HG03565 (cell line): ENCODE results near the gene ASPA.
"Not testable (repeated sequence)": the region's sequence is repeated elsewhere in the genome, so short reads cannot be mapped to it uniquely, and the experiment has no call there.

Experiments
- ATAC-seq: cut with Tn5 transposase; IDR thresholded peaks from one replicate; pipeline ENCODE4 v1.9.1; 2021; ENCODE audit warnings: mild to moderate bottlenecking, moderate library complexity; ENCODE audit not compliant: unreplicated experiment

The ASPA gene

DNA sequence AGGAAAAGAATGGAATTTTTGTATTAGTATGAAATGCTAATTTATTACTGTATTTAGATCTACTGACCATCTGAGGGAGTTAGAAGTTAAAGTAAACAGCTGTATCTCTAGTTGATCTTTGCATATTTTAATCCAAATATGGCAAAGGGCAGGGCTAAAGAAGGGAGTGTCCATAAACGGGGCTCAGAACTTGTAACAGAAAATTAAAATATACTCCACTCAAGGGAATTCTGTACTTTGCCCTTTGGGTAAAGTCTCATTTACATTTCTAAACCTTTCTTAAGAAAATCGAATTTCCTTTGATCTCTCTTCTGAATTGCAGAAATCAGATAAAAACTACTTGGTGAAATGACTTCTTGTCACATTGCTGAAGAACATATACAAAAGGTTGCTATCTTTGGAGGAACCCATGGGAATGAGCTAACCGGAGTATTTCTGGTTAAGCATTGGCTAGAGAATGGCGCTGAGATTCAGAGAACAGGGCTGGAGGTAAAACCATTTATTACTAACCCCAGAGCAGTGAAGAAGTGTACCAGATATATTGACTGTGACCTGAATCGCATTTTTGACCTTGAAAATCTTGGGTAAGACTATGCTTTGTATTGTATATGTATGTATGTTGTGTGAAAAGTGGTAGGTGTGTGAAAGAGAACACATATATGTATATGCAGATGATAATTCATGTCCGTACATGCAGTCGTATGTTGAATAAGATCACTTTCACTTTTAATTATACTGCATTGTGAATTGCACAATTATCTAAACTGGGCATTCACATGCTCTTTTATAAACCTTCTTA, at the start of gene ASPA:
Gene ASPA, plus strand, starts transcription at position 186 of the 799 bp plus-strand sequence. Its CDS starts 163 bp downstream, at position 349.
- ATAC-seq = no peak

DNA sequence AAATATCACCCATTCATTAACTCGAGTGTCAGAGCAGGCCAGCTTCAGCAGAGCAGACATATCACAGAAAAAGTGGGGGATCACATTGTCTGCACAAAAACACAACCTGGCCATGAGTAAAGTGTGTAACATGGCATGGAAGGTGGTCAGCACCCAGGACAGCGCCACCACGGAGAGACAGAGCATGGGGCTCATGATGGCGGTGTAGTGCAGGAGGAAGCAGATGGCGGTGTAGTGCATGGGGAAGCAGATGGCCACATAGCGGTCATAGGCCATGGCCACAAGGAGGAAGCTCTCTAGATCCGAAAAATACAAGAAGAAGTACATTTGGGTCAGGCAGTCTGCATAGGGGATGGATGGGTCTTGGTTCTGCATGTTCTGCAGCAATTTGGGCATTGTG, 42.6 kb upstream of the ASPA start:
- ATAC-seq = not testable (repeated sequence)

DNA sequence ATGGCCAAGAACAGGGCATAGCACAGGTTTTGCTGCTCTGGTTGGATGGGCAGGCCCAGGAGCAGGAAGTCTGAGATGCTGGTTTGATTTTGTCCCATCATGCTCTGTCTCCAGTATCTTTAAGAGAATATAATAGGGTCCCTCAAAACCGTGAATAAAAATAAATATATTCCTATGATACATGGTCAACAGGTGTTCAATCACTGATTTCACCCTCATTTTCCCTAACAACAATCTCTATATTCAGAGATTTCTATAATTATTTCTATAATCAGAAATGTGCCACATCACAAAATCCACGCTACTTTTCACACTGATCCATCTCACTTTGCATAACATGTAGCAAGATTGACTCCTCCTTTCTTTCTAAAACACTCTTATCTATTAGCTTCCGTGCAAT, 42.1 kb upstream of the ASPA start, which contains the start of gene OR1E2:
Gene OR1E2, minus strand, starts transcription at position 101 of the 400 bp plus-strand sequence. Its CDS starts 0 bp downstream, at position 101.
- ATAC-seq = no peak

DNA sequence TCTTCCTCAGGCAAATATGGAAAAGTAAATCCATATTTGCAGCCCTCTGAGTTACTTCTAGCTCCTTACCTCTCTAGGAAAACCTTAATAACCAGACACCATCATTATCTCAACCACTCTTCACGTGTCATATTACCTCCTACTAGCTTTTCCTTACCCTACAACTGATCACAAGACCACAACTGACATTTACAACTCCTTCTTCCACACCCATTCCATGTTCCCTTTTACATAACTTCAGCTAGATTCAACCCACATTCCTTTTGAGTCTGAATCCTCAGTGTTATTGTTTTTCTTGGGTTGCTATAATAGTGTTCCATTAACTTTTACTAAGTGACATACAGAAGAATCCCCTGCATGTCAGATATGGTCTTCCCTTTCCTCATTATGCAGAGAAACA, 37.4 kb upstream of the ASPA start:
- ATAC-seq = no peak

DNA sequence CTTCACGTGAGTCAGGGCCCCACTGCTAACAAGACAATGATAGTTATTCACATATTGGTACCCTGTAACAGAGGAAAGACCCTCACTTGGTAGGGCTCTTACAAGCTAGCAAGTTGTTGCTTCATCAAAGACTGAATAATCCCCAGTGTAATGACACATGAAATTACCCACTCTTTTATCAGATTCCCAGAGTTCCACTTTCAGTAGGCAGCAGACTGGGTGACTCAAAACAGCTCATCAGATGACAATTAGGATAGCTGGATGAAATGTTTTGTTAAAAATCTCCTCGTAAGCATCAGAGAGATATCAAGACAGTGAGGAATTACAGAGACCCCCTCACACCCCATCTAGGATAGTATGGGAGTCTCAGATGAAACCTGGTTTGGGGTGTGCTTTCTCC, 35.3 kb upstream of the ASPA start:
- no peak for ATAC-seq

DNA sequence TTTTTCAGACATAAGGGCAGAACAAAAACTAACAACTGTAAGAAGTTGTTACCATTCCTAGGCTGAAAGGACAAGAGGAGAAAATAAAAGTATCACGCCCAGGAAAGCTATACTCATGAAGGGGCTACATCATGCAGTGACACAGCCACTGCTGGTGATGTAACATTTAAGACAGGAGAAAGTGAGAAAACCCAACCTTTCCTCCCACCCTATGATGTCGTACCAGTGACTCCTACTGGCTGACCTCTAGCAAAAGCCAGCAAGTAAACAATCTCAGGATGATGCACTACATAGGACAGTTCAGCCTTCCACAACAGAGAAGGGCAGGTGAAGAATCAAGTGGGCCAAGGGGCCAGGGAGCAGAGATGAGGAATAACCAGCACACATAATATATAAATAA, 28.2 kb upstream of the ASPA start:
- ATAC-seq = no peak

DNA sequence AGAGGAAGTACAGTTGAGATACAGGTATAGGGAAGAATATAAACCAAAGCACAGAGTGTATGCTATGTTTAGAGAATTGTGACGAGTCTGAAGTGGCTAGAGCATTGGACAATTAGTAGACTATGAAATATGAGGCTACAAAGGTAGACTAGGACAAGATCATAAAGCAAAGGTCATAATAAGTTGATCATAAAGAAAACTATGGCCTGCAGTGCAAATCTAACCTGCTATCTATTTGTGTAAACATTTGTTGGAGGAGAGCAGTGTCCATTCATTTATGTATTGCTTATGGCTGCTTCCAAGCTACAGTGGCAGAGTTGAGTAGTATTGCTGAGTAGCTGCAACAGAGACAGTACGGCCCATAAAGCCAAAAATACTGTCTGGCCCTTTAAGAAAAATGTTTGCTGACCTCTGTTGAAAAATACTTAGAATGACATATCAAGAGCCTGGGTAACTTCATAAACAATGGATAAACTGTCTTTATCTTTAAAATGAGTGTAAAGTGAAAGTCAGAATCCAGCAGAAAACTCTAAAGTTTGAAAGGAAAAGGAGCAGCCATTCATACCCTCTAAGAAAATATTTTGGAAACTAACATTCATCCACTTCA, 27.6 kb upstream of the ASPA start:
- ATAC-seq = no peak

DNA sequence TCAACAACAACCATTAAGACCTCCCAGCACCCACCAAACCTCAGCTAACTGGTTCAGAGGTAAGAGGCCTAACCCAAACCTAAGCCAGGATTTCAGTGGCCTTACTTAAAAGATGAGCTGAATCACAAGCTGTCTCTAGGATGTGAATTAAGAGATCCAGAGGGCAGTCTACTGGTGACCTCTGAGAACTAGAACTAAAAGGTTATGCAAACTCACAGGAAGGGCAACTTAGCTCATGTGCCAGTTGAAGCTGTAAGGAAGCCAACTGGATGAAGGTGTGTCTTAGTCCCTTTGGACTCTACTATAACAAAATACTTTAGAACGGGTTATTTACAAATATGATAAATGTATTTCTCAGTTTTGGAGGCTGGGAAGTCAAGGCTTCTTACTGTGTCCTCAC, 9.4 kb upstream of the ASPA start:
- ATAC-seq = not testable (repeated sequence)

DNA sequence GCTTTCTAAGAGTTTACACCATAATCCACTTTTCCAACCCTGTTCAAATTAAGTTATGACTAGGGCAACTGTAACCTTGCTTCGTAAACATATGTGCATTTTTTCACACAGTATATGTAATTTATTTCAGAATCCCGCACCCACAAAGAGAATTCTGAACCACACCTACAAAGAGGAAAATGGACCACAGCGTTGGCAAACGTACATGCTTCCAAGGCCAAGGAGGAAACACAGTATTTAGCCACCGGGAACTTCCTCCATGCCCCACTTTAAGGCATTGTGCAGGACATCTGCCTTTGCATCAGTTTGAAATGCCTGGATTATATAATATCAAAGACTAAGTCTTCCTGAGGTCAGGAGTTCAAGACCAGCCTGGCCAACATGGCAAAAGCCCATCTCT, 6.3 kb upstream of the ASPA start:
- ATAC-seq = no peak

DNA sequence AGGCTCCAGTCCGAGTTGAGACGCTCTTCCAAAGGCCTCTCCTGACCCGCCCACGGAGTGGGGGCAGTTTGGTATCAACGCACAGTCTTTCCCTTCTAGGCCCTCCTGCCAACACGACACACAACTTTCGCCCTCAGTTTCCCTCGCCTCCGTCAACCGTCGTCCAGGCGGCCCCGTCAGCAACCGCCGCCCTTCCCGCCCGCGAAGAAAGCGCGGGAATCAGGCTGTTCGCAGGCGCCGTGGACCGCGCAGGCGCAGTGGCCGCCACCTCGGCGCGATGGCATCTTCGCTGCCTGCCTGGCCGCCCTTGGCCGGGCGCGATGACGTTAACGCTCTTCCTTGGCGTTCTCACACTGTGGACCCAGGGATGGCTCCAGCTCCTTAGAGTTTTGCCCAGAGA, 4.2 kb upstream of the ASPA start, which contains the start of gene SPATA22:
Gene SPATA22, minus strand, starts transcription at position 221 of the 400 bp plus-strand sequence. CDS start 2,494 bp downstream, outside the sequence.
- ATAC-seq = no peak

DNA sequence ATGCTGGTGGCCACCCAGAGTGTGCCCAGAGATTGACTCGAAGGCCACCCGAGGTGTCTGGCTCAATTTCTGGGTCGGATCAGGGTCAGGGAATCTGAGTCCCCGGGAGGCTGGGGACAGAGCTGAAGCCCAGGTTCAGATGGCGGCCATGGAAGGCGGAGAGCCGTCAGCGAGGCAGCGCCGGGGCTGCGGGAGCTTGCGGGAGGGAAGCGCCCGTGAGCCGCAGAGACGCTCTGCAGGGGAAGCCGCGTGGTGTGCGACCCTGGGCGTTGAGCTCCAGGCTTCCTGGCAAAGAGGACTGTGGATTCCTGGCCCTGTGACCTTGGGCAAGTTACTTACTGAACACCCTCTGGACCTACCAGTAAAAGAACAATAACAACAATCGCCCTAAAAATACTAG, 3.7 kb upstream of the ASPA start:
- ATAC-seq = no peak

DNA sequence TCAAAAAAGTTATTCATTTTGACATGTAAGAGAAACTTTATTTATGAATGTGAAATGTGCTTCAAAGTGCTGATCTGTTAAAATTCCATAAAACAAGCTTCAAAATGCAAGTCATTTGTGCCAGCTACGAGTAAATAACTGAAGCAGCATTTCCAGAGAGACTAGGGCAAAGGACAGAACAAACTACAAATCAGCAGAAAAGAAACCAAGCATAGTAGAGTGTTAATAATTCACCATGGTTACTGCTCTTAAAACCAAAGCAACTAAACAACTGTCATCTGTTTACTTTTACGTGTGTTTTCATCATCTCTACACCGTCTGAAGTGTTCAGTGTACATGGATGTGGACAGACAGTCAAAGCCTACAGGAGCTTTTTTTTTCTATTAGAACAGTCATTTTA, 1.6 kb upstream of the ASPA start:
- ATAC-seq = no peak

DNA sequence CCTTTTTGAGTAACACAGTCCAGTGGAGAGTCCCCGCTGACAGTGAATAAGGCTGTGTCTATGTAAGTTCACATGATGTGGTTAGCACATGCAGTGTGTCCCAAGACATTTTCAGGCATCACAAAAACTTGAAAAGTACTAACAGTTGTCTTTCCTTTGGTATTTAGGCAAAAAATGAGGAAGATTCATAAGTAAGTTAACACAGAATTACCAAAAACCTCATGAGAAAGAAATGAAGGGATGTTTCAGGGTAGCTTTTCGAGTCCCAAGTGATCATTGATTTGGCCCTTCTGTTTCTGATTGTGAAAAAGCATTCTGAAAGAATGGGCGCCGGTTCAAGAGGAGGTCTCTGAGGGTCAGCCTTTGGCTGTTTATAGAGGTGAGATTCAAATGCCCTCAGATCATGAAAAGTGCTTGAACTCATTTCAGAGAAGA, 529 bp upstream of the ASPA start:
- no peak for ATAC-seq

DNA sequence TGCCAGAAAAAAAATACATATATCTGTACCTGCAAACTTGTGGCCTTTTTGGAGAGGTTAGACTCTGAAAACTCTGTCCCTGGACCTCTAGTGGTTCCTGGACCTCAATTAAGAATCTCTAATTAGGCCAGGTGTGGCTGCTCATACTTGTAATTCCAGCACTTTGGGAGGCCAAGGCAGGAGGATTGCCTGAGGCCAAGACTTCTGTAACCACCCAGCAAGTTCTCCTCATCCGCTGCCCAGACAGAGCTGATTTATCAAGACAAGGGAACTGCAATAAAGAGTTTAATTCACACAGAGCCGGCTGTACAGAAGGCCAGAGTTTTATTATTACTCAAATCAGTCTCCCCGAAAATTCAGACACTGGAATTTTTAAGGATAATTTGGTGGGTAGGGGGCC, 4.2 kb downstream of the ASPA start:
- no peak for ATAC-seq

DNA sequence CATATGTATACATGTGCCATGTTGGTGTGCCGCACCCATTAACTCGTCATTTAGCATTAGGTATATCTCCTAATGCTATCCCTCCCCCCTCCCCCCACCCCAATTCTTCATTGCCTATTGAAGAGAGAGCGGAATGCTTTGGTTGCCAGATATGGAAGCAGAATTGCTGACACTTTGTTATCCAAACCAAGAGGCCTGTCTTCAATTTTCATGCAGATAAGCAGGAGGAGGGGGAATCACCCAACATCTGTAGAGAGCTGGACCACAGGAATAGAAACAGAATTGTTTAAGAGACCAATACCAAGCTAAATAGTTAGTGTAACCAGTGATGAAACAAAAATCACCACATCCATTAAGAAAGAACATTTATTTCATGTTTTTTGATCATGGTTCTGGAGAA, 7.1 kb downstream of the ASPA start:
- ATAC-seq = no peak

DNA sequence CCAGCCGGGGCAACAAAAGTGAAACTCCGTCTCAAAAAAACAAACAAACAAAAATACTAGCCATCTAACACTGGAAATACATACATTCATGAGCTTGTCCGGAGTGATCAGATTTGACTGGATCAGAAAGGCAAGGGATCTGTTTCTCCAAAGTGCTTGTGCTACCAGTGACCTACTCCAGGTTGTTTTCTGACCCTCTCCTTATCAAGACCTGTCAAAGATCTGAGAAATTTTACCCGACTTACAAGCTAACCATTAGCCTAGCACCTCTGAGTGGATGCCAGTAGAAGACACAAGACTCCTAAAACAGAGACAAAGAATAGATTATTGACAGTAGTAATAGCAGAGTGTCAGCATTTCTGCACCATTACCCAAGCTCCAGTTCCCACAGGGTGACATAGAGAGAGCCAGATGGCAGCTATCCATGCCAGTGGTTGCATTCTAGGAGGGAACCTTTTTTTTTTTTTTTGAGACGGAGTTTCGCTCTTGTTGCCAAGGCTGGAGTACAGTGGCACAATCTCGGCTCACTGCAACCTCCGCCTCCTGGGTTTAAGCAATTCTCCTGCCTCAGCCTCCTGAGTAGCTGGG, 9.8 kb downstream of the ASPA start:
- no peak for ATAC-seq

DNA sequence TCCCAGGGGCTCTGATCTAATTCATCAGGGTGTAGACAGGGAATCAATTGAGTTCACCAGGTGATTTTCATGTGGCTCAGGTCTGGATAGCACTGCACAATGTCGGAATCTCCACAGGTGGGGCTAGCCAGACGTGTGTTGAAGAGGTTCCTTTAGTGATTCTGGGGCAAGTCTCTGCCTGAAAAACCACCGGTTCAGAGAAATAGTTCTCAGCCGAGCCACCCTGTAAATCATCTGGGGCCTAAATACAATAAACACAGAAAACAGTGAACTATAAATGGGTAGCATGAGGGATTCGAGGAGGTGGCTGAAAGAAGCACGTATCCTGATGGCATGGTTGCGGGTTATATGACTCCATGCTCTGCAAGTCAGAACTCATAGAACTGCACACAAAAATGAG, 21.3 kb downstream of the ASPA start:
- no peak for ATAC-seq

DNA sequence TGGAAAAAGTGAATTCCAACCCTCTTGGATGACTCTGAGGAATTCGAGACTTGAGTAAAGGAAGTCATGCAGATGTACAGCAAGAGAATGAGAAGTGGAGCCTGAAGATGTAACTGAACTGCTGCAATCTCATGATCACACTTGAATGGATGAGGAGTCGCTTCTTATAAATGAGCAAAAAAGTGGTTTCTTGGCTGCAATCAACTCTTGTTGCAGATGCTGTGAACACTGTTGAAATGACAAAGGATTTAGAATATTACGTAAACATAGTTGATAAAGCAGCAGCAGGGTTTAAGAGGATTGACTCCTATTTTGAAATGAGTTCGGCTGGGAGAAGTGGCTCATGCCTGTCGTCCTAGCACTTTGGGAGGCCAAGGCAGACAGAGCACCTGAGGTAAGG, 25.5 kb downstream of the ASPA start:
- no peak for ATAC-seq

DNA sequence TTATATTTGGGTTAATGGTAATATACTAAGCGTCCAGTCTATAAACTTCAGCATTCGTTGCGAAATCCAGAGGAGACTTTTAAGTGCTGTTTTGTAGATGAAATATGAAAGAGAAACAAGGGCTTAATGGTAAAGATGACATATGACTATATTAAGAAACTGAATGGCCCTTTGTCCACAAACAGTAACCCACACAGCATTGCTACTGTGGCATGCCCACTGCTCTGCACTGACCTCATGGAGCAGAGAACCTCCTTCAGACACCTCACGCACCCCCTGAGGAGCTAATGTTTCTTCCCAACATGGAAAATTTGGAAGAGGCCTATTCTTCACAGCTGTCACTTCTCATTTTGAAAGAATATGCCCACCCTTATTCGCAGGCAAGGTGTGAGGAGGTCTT, 26.7 kb downstream of the ASPA start:
- ATAC-seq = no peak

DNA sequence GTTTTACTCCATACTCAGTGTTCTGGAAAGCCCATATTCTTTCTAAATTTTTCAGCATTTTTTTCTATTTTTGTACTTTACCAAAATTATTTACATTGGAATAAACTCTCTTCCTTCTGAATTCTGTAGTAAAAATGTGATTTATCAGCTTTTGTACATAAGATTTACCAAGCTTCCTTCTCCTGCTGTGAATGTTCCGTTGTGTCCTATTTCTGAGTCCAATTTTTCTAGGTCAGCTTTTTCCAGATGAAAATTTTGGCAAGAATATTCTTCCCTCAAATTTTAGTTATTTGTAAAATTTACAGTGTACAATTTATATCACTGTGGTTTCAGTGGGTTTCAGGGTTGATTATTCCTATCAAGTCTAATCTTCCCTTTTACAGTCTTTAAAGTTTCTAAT, 27.5 kb downstream of the ASPA start:
- ATAC-seq = no peak

DNA sequence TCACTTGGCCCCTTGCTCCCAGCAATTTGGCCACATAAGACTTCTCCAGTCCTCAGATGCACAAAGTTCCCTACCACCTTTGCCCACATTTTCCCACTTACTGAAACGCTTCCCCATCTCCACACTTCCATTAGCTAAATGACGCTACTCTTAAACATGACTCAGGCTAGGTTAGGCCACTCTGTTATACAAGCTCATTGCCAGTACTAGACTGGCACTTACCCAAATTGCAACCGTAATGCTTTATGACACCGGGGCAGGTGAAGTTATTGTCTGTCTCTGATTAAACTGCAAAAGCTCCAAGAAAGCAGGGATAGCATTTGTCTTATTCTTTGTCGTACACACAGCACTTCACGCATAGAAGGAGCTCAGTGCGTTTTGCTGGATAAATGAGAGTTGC, 29.2 kb downstream of the ASPA start:
- no peak for ATAC-seq

DNA sequence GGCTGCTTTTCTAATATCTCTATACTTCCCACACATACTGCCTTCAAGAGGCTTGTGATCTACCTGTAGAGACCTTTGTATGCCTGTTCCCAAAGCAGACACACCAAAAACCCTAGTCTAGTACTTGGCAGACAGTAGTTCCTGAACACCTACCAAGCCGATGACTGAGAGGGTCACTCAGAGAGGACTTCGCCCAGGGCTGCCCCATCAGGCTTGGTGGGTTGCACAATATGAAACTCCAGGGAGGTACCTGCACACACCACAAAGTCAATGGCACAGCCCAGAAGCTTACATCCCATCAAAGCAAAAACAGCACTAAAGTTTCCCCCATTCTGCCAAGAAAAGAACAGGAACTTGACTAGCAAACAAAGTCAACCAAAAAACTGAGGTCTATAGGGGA, 30.3 kb downstream of the ASPA start:
- no peak for ATAC-seq
